Measurements from ENCODE around the gene TNIP2. TPM values are rescaled to one million over a fixed set of nuclear protein-coding genes. Genes with fewer than 3 reads are reported as not detected.

The TNIP2 gene
- polyA plus RNA-seq, 3 donors: 17.2 to 18.4 (median 17.8) TPM

DNA sequence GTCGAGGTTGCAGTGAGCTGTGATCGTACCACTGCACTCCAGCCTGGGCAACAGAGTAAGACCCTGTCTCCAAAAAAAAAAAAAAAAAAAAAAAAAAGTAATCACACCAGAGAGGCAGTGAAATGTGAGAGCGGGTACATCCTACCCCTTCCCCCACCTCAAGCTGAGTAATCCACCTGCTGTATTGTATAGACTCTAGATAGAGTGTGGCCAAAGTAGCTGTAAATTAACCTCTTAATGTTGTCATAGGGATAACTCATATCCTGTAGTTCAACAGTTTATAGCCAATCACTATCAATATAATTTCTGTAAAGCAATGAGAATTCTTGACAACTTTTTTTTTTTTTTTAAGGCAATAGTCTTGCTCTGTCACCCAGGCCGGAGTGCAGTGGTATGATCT is 30.8 kb downstream of the TNIP2 start:
- DNase-seq (ENCODE audit: low read depth in 3 of 3, low spot score in 2 of 3): no peak

DNA sequence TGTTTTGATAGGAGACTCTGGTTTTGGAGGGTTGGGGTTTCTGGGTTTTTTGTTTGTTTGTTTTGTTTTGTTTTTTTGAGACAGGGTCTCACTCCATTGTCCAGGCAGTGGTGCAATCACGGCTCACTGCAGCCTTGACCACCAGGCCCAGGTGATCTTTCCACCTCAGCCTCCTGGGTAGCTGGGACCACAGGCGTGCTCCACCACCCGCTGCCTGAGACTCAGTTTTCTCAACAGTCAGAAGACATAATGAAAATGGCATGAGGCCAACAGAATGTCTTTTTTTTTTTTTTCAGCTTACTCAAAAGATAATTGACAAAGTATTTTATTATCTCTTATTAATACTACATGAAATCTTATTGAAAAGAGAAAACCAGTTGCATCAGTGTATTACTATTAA is 32.4 kb downstream of the TNIP2 start:
- DNase-seq (ENCODE audit: low read depth in 3 of 3, low spot score in 2 of 3): no peak

GRCh38 chr4:2722033-2722432 is 34.1 kb downstream of the TNIP2 start:
- DNase-seq (ENCODE audit: low read depth in 3 of 3, low spot score in 2 of 3): no peak

DNA sequence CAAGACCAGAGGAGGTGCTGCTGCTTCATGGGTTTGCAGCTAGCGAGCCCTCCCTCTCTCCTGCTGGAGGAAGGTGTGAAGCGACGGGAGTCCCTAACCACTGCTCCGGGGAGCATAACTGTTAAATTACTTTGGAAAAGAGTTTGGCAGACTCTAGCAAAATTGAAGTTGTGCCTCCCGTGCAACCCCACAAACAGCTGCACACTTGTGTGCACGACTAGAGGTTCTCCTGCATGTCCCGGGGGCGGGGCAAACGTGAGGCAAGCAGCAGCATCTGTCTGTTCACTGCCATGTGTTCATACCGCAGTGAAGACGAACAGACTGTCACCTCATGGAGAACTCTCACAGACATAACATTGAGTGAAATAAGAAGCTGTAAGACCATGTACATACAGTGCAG is 34.5 kb downstream of the TNIP2 start:
- no peak for DNase-seq (ENCODE audit: low read depth in 3 of 3, low spot score in 2 of 3)

DNA sequence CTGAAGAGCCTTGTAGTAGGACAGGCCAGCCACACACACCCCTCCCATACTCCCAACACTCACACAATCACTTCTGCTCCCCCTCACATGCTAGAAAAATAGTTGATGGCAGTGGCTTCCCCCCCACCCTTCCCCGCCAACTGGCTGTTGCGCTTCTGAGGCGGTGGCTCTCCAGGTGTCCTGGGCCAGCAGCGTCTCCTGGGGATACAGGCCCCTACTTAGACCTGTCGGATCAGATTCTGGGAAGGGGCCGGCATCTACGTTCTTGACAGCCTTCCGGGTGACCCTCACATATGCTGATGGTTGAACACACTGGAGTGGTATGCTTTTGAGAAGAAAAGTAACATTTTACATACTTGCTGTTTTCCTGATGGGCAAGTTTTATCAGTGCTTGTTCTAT is 39.9 kb downstream of the TNIP2 start:
- no peak for DNase-seq (ENCODE audit: low read depth in 3 of 3, low spot score in 2 of 3)

- no peak for DNase-seq (ENCODE audit: low read depth in 3 of 3, low spot score in 2 of 3)
Measured at GRCh38 chr4:2715426-2715825, 40.7 kb downstream of the TNIP2 start.

- no peak for DNase-seq (ENCODE audit: low read depth in 3 of 3, low spot score in 2 of 3)
Measured at GRCh38 chr4:2714918-2715317, 41.2 kb downstream of the TNIP2 start.

DNA sequence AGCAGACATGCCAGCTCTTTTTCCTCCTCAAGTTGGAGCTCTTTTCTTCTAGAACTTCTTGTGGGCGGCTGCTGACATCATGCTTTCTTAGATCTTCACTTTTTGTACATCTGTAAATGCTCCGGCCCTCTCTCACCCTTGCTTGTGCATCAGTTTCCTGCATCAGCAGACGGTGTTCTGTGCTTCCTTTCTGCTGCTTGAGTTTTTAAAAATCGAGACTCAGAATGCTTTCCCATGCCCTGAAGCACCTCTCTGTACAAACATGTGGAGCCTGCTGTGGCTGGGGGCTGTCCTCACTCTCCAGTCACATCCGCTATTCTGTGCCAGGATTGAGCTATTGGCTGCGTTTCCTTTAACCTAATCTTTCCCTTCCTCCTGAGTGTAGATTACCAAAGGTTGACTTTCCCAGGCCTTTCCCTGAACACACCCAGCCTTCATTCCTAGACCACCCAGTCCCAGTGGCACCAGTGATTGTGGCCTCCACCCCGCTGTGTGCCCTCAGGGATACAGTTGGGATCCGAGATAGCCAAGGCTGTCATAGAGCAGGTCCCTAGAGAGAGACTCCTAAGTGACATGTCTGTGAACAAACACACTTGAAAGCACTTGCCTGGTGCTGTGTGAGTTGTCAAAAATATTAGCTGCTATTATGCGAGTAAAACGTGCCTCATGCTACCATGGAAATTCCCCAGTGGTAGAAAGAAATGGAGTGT is 41.9 kb downstream of the TNIP2 start:
- no peak for DNase-seq (ENCODE audit: low read depth in 3 of 3, low spot score in 2 of 3)

GRCh38 chr4:2713337-2713736 is 42.8 kb downstream of the TNIP2 start:
- DNase-seq (ENCODE audit: low read depth in 3 of 3, low spot score in 2 of 3): no peak

DNA sequence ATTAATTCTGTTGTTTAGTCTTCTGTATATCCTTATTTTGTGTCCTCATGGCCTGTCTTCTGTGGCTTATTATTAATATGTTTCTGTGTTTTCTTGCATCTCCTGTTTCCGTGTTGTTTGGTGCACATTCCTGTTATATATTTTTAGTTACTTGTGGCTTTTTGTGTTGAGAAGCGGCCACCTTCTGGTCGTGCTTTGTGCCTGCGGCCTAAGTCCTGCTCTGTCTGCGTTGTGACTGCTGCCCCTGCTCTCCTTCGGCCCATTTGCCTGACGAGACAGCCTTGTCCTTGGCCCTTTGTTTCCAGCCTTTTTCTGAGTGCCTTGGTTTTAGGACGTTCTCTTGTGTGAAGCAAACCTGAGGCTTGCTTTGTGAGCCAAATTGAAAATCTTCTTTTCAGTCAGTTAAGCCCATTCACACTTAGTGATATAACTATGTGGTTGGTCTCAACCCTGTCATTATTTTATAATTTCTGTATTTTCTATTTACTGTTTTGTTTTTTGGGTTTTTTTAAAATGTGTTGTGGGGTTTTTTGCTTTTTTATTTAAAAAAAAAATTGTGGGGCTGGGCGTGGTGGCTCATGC is 43.8 kb downstream of the TNIP2 start:
- DNase-seq (ENCODE audit: low read depth in 3 of 3, low spot score in 2 of 3): no peak

GRCh38 chr4:2702770-2703169 is 53.4 kb downstream of the TNIP2 start:
- no peak for DNase-seq (ENCODE audit: low read depth in 3 of 3, low spot score in 2 of 3)

DNA sequence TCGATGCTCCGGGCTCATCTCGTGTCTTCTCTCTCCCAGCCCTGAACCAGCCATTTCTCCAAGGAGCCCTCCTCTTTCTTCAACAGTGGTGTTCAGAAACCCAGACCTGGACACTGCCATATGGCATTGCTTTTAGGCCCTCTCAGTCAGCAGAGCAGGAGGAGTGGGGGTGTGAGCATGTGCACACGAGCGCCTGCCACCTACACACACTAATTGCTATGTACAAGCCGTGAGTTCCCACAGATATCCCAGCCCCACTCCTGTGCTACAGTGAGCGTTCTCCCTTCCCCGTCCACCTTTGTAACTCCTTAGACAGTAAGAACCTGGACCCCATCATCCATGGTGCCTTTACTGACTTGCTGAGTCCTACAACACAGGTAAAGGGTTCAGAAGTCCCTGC is 53.8 kb downstream of the TNIP2 start:
- no peak for DNase-seq (ENCODE audit: low read depth in 3 of 3, low spot score in 2 of 3)

- DNase-seq (ENCODE audit: low read depth in 3 of 3, low spot score in 2 of 3): no peak
Measured at GRCh38 chr4:2700031-2700430, 56.1 kb downstream of the TNIP2 start.

GRCh38 chr4:2699534-2699933 is 56.6 kb downstream of the TNIP2 start:
- no peak for DNase-seq (ENCODE audit: low read depth in 3 of 3, low spot score in 2 of 3)

- no peak for DNase-seq (ENCODE audit: low read depth in 3 of 3, low spot score in 2 of 3)
Measured at GRCh38 chr4:2698951-2699505, 57.1 kb downstream of the TNIP2 start.

DNA sequence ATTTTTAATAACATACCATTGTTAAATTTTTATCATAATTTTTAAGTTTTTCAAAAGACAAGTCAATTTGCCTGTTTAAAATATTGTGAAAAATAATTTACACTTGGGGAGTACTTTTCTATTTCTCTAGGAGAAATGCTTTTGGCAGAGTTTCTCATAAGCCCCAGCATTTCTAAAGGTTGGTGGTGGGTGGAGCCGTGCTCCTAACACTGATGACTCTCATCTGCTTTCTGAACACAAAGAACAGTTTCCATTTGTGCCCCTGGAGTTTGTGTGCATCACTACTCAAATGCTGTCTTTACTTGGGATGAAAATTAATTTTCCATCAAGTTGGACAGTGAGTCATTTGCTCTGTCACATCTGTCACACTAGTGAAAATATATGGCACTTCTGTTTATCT is 57.6 kb downstream of the TNIP2 start:
- DNase-seq (ENCODE audit: low read depth in 3 of 3, low spot score in 2 of 3): no peak

GRCh38 chr4:2697995-2698414 is 58.1 kb downstream of the TNIP2 start:
- DNase-seq (ENCODE audit: low read depth in 3 of 3, low spot score in 2 of 3): no peak

GRCh38 chr4:2696423-2696822 is 59.7 kb downstream of the TNIP2 start:
- no peak for DNase-seq (ENCODE audit: low read depth in 3 of 3, low spot score in 2 of 3)

DNA sequence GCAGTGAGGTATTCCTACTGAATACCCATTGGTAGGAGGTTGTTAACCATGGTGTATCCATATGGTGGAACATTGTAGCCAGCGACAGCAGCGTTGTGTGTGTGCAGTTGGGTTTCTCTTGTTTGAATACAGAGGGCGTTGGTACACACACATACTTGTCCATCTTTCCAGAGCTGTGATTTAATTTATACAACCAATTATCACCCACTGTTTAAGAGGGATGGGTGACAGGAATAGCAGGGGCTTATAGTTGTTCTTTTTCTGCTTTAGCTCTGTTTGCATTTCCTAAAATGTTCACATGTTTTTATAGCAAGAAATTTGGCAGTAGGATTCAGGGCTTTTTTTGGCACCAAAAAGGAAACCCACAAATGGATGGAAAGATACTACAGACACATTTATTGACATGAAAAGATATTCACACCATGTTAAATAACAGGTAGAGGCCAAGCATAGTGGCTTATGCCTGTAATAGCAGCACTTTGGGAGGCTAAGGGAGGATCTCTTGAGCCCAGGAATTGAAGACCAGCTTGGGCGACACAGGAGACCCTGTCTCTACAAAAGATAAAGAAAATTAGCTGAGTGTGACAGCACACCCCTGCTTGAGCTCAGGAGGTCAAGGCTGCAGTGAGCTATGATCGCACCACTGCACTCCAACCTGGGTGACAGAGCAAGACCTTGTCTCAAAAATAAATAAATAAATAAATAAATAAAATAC is 60.6 kb downstream of the TNIP2 start:
- DNase-seq (ENCODE audit: low read depth in 3 of 3, low spot score in 2 of 3): no peak

GRCh38 chr4:2694691-2695090 is 61.4 kb downstream of the TNIP2 start:
- no peak for DNase-seq (ENCODE audit: low read depth in 3 of 3, low spot score in 2 of 3)

GRCh38 chr4:2691952-2692435 is 64.1 kb downstream of the TNIP2 start:
- no peak for DNase-seq (ENCODE audit: low read depth in 3 of 3, low spot score in 2 of 3)
